ENCODE results near the gene ANKIB1. TPM values are rescaled to one million over a fixed set of nuclear protein-coding genes. Genes with fewer than 3 reads are reported as not detected.

ANKIB1 gene
- total and polyA plus RNA-seq, 7 donors, result 4.9 to 31.9 (median 23.3) TPM

GRCh38 chr7:92275327-92275726, 29.6 kb downstream of the ANKIB1 start:
- H3K27me3 ChIP-seq (ENCODE audit: insufficient read depth in 3 of 3, low read length in 2 of 3), result no peaks in the 10 kb centered on the region
- no peak for DNase-seq
- H3K4me3 ChIP-seq, result no peak overlapping the region
- H3K9me3 ChIP-seq, result no peaks in the 10 kb centered on the region
- TF ChIP-seq CTCF (IDR thresholded peaks at IDR 0.05), result no peak
- ATAC-seq, result no peak
- 78 to 86% (median 85%) methylated on average over 4 of the region's 4 CpGs for WGBS, 3 donors
- peaks cover 9% of the 10 kb centered on the region for H3K4me1 ChIP-seq
- no peaks in the 10 kb centered on the region for H3K36me3 ChIP-seq (ENCODE audit: insufficient read depth in 1 of 2, low read depth in 1 of 2)
- H3K27ac ChIP-seq, result no peak overlapping the region
- intact Hi-C loops (cut with DNase I), result no loop called here

GRCh38 chr7:92276460-92276864, 30.7 kb downstream of the ANKIB1 start:
- no peak for TF ChIP-seq CTCF (IDR thresholded peaks at IDR 0.05)
- Histone ChIP-seq H3K27me3 (ENCODE audit: insufficient read depth in 3 of 3, low read length in 2 of 3) (no peaks in the 10 kb centered on the region), H3K27ac (no peak overlapping the region), H3K4me1 (peaks cover 9% of the 10 kb centered on the region), H3K36me3 (ENCODE audit: insufficient read depth in 1 of 2, low read depth in 1 of 2) (no peaks in the 10 kb centered on the region), H3K4me3 (no peak overlapping the region), H3K9me3 (no peaks in the 10 kb centered on the region)
- intact Hi-C loops (cut with DNase I), result no loop called here
- DNase-seq (no peak), ATAC-seq (no peak)
- WGBS, 3 donors, result 89 to 96% (median 92%) methylated on average over 2 of the region's 2 CpGs

- intact Hi-C loops (cut with DNase I), result no loop called here
Measured at GRCh38 chr7:92279396-92280031, 33.7 kb downstream of the ANKIB1 start.

GRCh38 chr7:92281031-92281430, 35.3 kb downstream of the ANKIB1 start:
- 83 to 95% (median 89%) methylated on average over 2 of the region's 2 CpGs for WGBS, 3 donors
- H3K4me3 ChIP-seq, result no peak overlapping the region
- no peaks in the 10 kb centered on the region for H3K36me3 ChIP-seq (ENCODE audit: insufficient read depth in 1 of 2, low read depth in 1 of 2)
- no peak for ATAC-seq
- no peaks in the 10 kb centered on the region for H3K27me3 ChIP-seq (ENCODE audit: insufficient read depth in 3 of 3, low read length in 2 of 3)
- H3K27ac ChIP-seq, result no peak overlapping the region
- intact Hi-C loops (cut with DNase I), result no loop called here
- no peak for TF ChIP-seq CTCF (IDR thresholded peaks at IDR 0.05)
- no peaks in the 10 kb centered on the region for H3K9me3 ChIP-seq
- no peak for DNase-seq
- H3K4me1 ChIP-seq, result peaks cover 22% of the 10 kb centered on the region

More at GRCh38 chr7:92279396-92280031, 33.7 kb downstream of the ANKIB1 start:
- Histone ChIP-seq H3K4me1 (peaks cover 22% of the 10 kb centered on the region), H3K27me3 (ENCODE audit: insufficient read depth in 3 of 3, low read length in 2 of 3) (no peaks in the 10 kb centered on the region), H3K27ac (no peak overlapping the region), H3K9me3 (no peaks in the 10 kb centered on the region), H3K4me3 (no peak overlapping the region), H3K36me3 (ENCODE audit: insufficient read depth in 1 of 2, low read depth in 1 of 2) (no peaks in the 10 kb centered on the region)
- ATAC-seq (peak in 1 of 4 donors; percentile 26), DNase-seq (no peak)
- 22 to 41% (median 28%) methylated on average over 2 of the region's 2 CpGs for WGBS, 3 donors
- no peak for TF ChIP-seq CTCF (IDR thresholded peaks at IDR 0.05)
